ENCODE measurements around the gene RFNG.

GRCh38 chr17:82050152-82050760 is 1.4 kb downstream of the RFNG start:
- TF ChIP-seq JUNB (IDR thresholded peaks at IDR 0.05) (no peak), MAX (IDR thresholded peaks at IDR 0.05) (no peak), CTCF (IDR thresholded peaks at IDR 0.05) (no peak), MYC (IDR thresholded peaks at IDR 0.05; ENCODE audit: borderline replicate concordance, low read length) (no peak), REST (IDR thresholded peaks at IDR 0.05) (no peak), BCL3 (IDR thresholded peaks at IDR 0.05) (no peak), POLR2A (IDR thresholded peaks at IDR 0.05; ENCODE audit: low read length) (no peak), RAD21 (conservative IDR thresholded peaks at IDR 0.05 in 1 of 2, IDR thresholded peaks at IDR 0.05 in 1 of 2) (no peak), RFX5 (IDR thresholded peaks at IDR 0.05) (no peak), SMC3 (IDR thresholded peaks at IDR 0.05) (no peak), KDM5A (IDR thresholded peaks at IDR 0.05) (no peak), CHD2 (IDR thresholded peaks at IDR 0.05; ENCODE audit: low read length, partially characterized antibody) (no peak)

All from A549 (cell line).